Tibial nerve (tissue), 3 donors: ENCODE data around the gene SPEN.

Experiments used
- CTCF ChIP-seq, 5 experiments: fragments of 200-600 bp in 3 of 5; fragments of 450-650 bp in 2 of 5; sonication (generic) in 3 of 5; IDR thresholded peaks; one replicate each; pipeline ENCODE4 v1.5.1; 2016 to 2019; ENCODE audit warnings: antibody characterized with exemption in 5 of 5, mild to moderate bottlenecking in 3 of 5, moderate library complexity in 2 of 5
- POLR2A ChIP-seq, 2 donors: fragments of 450-650 bp; IDR thresholded peaks; one replicate each; pipeline ENCODE4 v1.6.1; 2017; ENCODE audit warnings: antibody characterized with exemption in 2 of 2, mild to moderate bottlenecking in 2 of 2, moderate library complexity in 2 of 2

- TF ChIP-seq CTCF (IDR thresholded peaks at IDR 0.05) (no peak), POLR2A (IDR thresholded peaks at IDR 0.05) (no peak)
Measured at GRCh38 chr1:15876357-15877055, 29.0 kb downstream of the SPEN start.
